Suprapubic skin (tissue), 3 donors: ENCODE data around the gene C6orf62.

ENCODE experiments used
- CTCF ChIP-seq, 2 donors: fragments of 200-600 bp in 1 of 2; fragments of 450-650 bp in 1 of 2; sonication (generic) in 1 of 2; IDR thresholded peaks; one replicate each; pipeline ENCODE4 v1.5.1; 2016 to 2019; ENCODE audit warnings: antibody characterized with exemption in 2 of 2, mild to moderate bottlenecking in 1 of 2, moderate library complexity in 1 of 2
- POLR2AphosphoS5 ChIP-seq, 3 donors: sonication (generic); formaldehyde crosslinking; IDR thresholded peaks; one replicate each; pipeline ENCODE4 v1.6.1; 2017; ENCODE audit warnings: antibody characterized with exemption in 3 of 3

GRCh38 chr6:24664046-24664987 is 54.6 kb downstream of the C6orf62 start:
- TF ChIP-seq CTCF (IDR thresholded peaks at IDR 0.05) (no peak), POLR2AphosphoS5 (IDR thresholded peaks at IDR 0.05) (no peak)
